Frontal cortex (tissue), 4 donors: Measurements from ENCODE around the gene HADHA. TPM values are rescaled to one million over a fixed set of nuclear protein-coding genes. Genes with fewer than 3 reads are reported as not detected.

ENCODE experiments used
- DNase-seq, 2 donors: peaks; one replicate each; pipeline ENCODE4 v3.0.0; 2012; ENCODE audit warnings: low spot score in 2 of 2
- FAIRE-seq: peaks from 2 replicates; lab custom pipeline; 2012; peaks lifted over from hg19 to GRCh38; lab: Jason Lieb, UNC
- total RNA-seq: library from RNA; depleted of rRNA; stranded (reverse); fragments of >200 nt; gene quantifications from one replicate; pipeline ENCODE4 v1.2.3, GENCODE V29; 2014
- donor health status: control.
- donor health status: control.
- donor health status: control.

HADHA gene
- total RNA-seq, 1 donor from 2014 or later, result 85.2 TPM

GRCh38 chr2:26246818-26247217 is 2.4 kb upstream of the HADHA start:
- DNase-seq, result no peak
- FAIRE-seq, result no peak

GRCh38 chr2:26245810-26246209 is 1.4 kb upstream of the HADHA start:
- DNase-seq, result no peak
- FAIRE-seq, result no peak

GRCh38 chr2:26245231-26245732 is 850 bp upstream of the HADHA start:
- FAIRE-seq (no peak), DNase-seq (peak in 1 of 2 donors; percentile 26)

GRCh38 chr2:26243470-26244308 is 743 bp downstream of the HADHA start:
- no peak for DNase-seq
- FAIRE-seq, result no peak

- DNase-seq, result no peak
- FAIRE-seq, result no peak
Measured at GRCh38 chr2:26241928-26242436, 2.5 kb downstream of the HADHA start.

- DNase-seq, result no peak
- FAIRE-seq, result no peak
Measured at GRCh38 chr2:26238311-26238958, 6.0 kb downstream of the HADHA start.

GRCh38 chr2:26237868-26238267 is 6.6 kb downstream of the HADHA start:
- no peak for DNase-seq

GRCh38 chr2:26235089-26235488 is 9.3 kb downstream of the HADHA start:
- FAIRE-seq (no peak), DNase-seq (no peak)

More at GRCh38 chr2:26237868-26238267, 6.6 kb downstream of the HADHA start:
- FAIRE-seq, result no peak

- no peak for DNase-seq
- no peak for FAIRE-seq
Measured at GRCh38 chr2:26230806-26231205, 13.6 kb downstream of the HADHA start.

GRCh38 chr2:26229595-26229994 is 14.8 kb downstream of the HADHA start:
- FAIRE-seq (no peak), DNase-seq (no peak)

- FAIRE-seq, result no peak
- no peak for DNase-seq
Measured at GRCh38 chr2:26224095-26224494, 20.3 kb downstream of the HADHA start.

GRCh38 chr2:26223018-26223417 is 21.4 kb downstream of the HADHA start:
- DNase-seq (no peak), FAIRE-seq (no peak)

GRCh38 chr2:26217720-26218119 is 26.7 kb downstream of the HADHA start:
- FAIRE-seq, result no peak
- DNase-seq, result no peak

- DNase-seq (no peak), FAIRE-seq (no peak)
Measured at GRCh38 chr2:26216587-26216986, 27.8 kb downstream of the HADHA start.

GRCh38 chr2:26215833-26216232 is 28.6 kb downstream of the HADHA start:
- no peak for DNase-seq
- no peak for FAIRE-seq

GRCh38 chr2:26214759-26215158 is 29.7 kb downstream of the HADHA start:
- FAIRE-seq (no peak), DNase-seq (no peak)

GRCh38 chr2:26212011-26212410 is 32.4 kb downstream of the HADHA start:
- FAIRE-seq (no peak), DNase-seq (no peak)

GRCh38 chr2:26203906-26204305 is 40.5 kb downstream of the HADHA start:
- no peak for FAIRE-seq

GRCh38 chr2:26202981-26203490 is 41.4 kb downstream of the HADHA start:
- FAIRE-seq (no peak), DNase-seq (no peak)

More at GRCh38 chr2:26203906-26204305, 40.5 kb downstream of the HADHA start:
- DNase-seq, result no peak

- FAIRE-seq, result no peak
Measured at GRCh38 chr2:26197516-26197915, 46.9 kb downstream of the HADHA start.

More at GRCh38 chr2:26197516-26197915, 46.9 kb downstream of the HADHA start:
- no peak for DNase-seq
